ENCODE measurements around the gene SLIT3.
A peak's percentile ranks its signal among the peaks of the same experiment; 100 is the strongest.

Gene SLIT3

GRCh38 chr5:168947212-168947868 is 353.6 kb downstream of the SLIT3 start:
- peak; percentile 45 for DNase-seq

- DNase-seq, result no peak
Observed at GRCh38 chr5:168946363-168946762, 354.6 kb downstream of the SLIT3 start.

GRCh38 chr5:168944004-168944403 is 356.9 kb downstream of the SLIT3 start:
- DNase-seq, result no peak

- DNase-seq, result no peak
Observed at GRCh38 chr5:168943091-168943884, 357.7 kb downstream of the SLIT3 start.

- DNase-seq, result no peak
Observed at GRCh38 chr5:168941901-168942300, 359.0 kb downstream of the SLIT3 start.

GRCh38 chr5:168940712-168941111 is 360.2 kb downstream of the SLIT3 start:
- DNase-seq, result no peak

GRCh38 chr5:168939887-168940544 is 360.9 kb downstream of the SLIT3 start:
- no peak for DNase-seq

- no peak for DNase-seq
Observed at GRCh38 chr5:168939156-168939800, 361.7 kb downstream of the SLIT3 start.

- DNase-seq, result no peak
Observed at GRCh38 chr5:168936511-168936910, 364.4 kb downstream of the SLIT3 start.

GRCh38 chr5:168935183-168935582 is 365.8 kb downstream of the SLIT3 start:
- no peak for DNase-seq

GRCh38 chr5:168934169-168934568 is 366.8 kb downstream of the SLIT3 start:
- DNase-seq, result no peak

GRCh38 chr5:168932400-168933189 is 368.3 kb downstream of the SLIT3 start:
- no peak for DNase-seq

- DNase-seq, result no peak
Observed at GRCh38 chr5:168931638-168932345, 369.1 kb downstream of the SLIT3 start.

- DNase-seq, result no peak
Observed at GRCh38 chr5:168929656-168930055, 371.3 kb downstream of the SLIT3 start.

GRCh38 chr5:168925160-168925559 is 375.8 kb downstream of the SLIT3 start:
- no peak for DNase-seq

- DNase-seq, result no peak
Observed at GRCh38 chr5:168921147-168921866, 379.6 kb downstream of the SLIT3 start.

GRCh38 chr5:168920019-168920810 is 380.7 kb downstream of the SLIT3 start:
- DNase-seq, result no peak

GRCh38 chr5:168917947-168918600 is 382.9 kb downstream of the SLIT3 start:
- no peak for DNase-seq

GRCh38 chr5:168916852-168917251 is 384.1 kb downstream of the SLIT3 start:
- no peak for DNase-seq

GRCh38 chr5:168916266-168916665 is 384.7 kb downstream of the SLIT3 start:
- peak; percentile 36 for DNase-seq

Measured in left hindlimb (tissue), 1 donor.